Activated CD4-positive, alpha-beta T cell treated with anti-CD3 and anti-CD28 coated beads for 36 hours (primary cell): ENCODE data around the gene NUP93. TPM values are rescaled to one million over a fixed set of nuclear protein-coding genes. Genes with fewer than 3 reads are reported as not detected.

Experiments used
- ATAC-seq: fragments of 200-7000 bp; cut with Tn5 transposase; one replicate; pipeline ENCODE4 v1.10.0; 2021; ENCODE audit warnings: mild to moderate bottlenecking, moderate library complexity
- CTCF ChIA-PET: fragments of 350-600 bp; sonication (Branson Sonifier 250); formaldehyde crosslinking; loops from one replicate; lab custom pipeline; 2021; ENCODE audit warnings: antibody characterized with exemption; lab: Charles Lee
- POLR2A ChIA-PET: fragments of 350-600 bp; sonication (Branson Sonifier 250); formaldehyde crosslinking; loops from one replicate; lab custom pipeline; 2021; ENCODE audit warnings: antibody characterized with exemption, inconsistent platforms; lab: Charles Lee
- DNase-seq: peaks from one replicate; pipeline ENCODE4 v3.0.0-alpha.2; 2020
- H3K27ac Mint-ChIP-seq: one replicate; pipeline ENCODE4 v1.8.0; 2021; ENCODE audit warnings: mixed read lengths
- H3K27me3 Mint-ChIP-seq: one replicate; pipeline ENCODE4 v1.8.0; 2021; ENCODE audit warnings: mixed read lengths
- H3K36me3 Mint-ChIP-seq: one replicate; pipeline ENCODE4 v1.8.0; 2021; ENCODE audit warnings: low read depth, mixed read lengths
- H3K4me1 Mint-ChIP-seq: one replicate; pipeline ENCODE4 v1.8.0; 2021; ENCODE audit warnings: mixed read lengths
- H3K4me3 Mint-ChIP-seq: one replicate; pipeline ENCODE4 v1.8.0; 2021; ENCODE audit warnings: mild to moderate bottlenecking, moderate library complexity, mixed read lengths
- H3K9me3 Mint-ChIP-seq: one replicate; pipeline ENCODE4 v1.8.0; 2021; ENCODE audit warnings: low read depth, mixed read lengths
- intact Hi-C, 2 experiments: fragments of 100-400 bp; cut with DNase I in 1 of 2; cut with micrococcal nuclease in 1 of 2; formaldehyde crosslinking; loops; one replicate each; pipeline versions ENCODE4 v1.14.2 to v1.15.1; 2022 to 2024; cut with DNase I, micrococcal nuclease
- total RNA-seq, 2 experiments: library from RNA; stranded (reverse); gene quantifications; one replicate each; pipeline ENCODE4 v1.2.3, GENCODE V29; 2021

The NUP93 gene
- total RNA-seq, 2 experiments from 2014 or later: 131 to 154 TPM

GRCh38 chr16:56833243-56833970, 103.5 kb downstream of the NUP93 start:
- ATAC-seq (peak; percentile 36), DNase-seq (no peak)
- peaks cover 46% of the 10 kb centered on the region for H3K36me3 Mint-ChIP-seq
- H3K9me3 Mint-ChIP-seq: no peaks in the 10 kb centered on the region
- no peak overlapping the region for H3K4me3 Mint-ChIP-seq
- no peaks in the 10 kb centered on the region for H3K27me3 Mint-ChIP-seq
- POLR2A ChIA-PET: interaction anchor here (0.6 kb wide), 1 partner anchor 10 kb away, joined by 3 read pairs; no protein-coding TSS in a partner anchor
- peaks cover 9% of the 10 kb centered on the region for H3K4me1 Mint-ChIP-seq
- intact Hi-C loops: no loop called here
- CTCF ChIA-PET: interaction anchor here (1.0 to 1.2 kb wide), 2 partner anchors 13 to 15 kb away, joined by 3 to 5 read pairs; no protein-coding TSS in a partner anchor
- peak overlapping the region; percentile 67 for H3K27ac Mint-ChIP-seq

GRCh38 chr16:56835320-56835719, 105.4 kb downstream of the NUP93 start:
- CTCF ChIA-PET: interaction anchor here (1.4 kb wide), 1 partner anchor 32 kb away, joined by 3 read pairs; no protein-coding TSS in a partner anchor
- H3K27ac Mint-ChIP-seq: no peak overlapping the region

GRCh38 chr16:56836410-56837230, 106.7 kb downstream of the NUP93 start:
- Mint-ChIP-seq H3K36me3 (peaks cover 56% of the 10 kb centered on the region), H3K27ac (peak overlapping the region; percentile 3), H3K4me3 (no peak overlapping the region), H3K27me3 (no peaks in the 10 kb centered on the region), H3K4me1 (peaks cover 9% of the 10 kb centered on the region), H3K9me3 (no peaks in the 10 kb centered on the region)
- POLR2A ChIA-PET: no interaction called here
- intact Hi-C loops: no loop called here
- ATAC-seq (no peak), DNase-seq (no peak)
- CTCF ChIA-PET: interaction anchor here (0.6 to 1.3 kb wide), 4 partner anchors 10 to 421 kb away, joined by 3 read pairs; no protein-coding TSS in a partner anchor

More at GRCh38 chr16:56835320-56835719, 105.4 kb downstream of the NUP93 start:
- intact Hi-C loops: no loop called here
- Mint-ChIP-seq H3K4me1 (peaks cover 9% of the 10 kb centered on the region), H3K4me3 (no peak overlapping the region), H3K36me3 (peaks cover 49% of the 10 kb centered on the region), H3K9me3 (no peaks in the 10 kb centered on the region), H3K27me3 (no peaks in the 10 kb centered on the region)
- ATAC-seq: no peak
- DNase-seq: no peak
- POLR2A ChIA-PET: interaction anchor here (0.5 kb wide), 1 partner anchor 59 kb away, joined by 3 read pairs; no protein-coding TSS in a partner anchor

- Mint-ChIP-seq H3K27ac (no peak overlapping the region), H3K4me1 (no peaks in the 10 kb centered on the region), H3K36me3 (peaks cover 53% of the 10 kb centered on the region), H3K4me3 (no peak overlapping the region), H3K27me3 (no peaks in the 10 kb centered on the region), H3K9me3 (no peaks in the 10 kb centered on the region)
- DNase-seq: no peak
- CTCF ChIA-PET: interaction anchor here (0.8 to 1.6 kb wide), 5 partner anchors 12 to 266 kb away, joined by 3 to 8 read pairs (median 3); no protein-coding TSS in a partner anchor
- no peak for ATAC-seq
- intact Hi-C loops: no loop called here
- POLR2A ChIA-PET: no interaction called here
These were observed 108.9 kb downstream of the NUP93 start for GRCh38 chr16:56838622-56839337.

GRCh38 chr16:56841233-56841632, 111.3 kb downstream of the NUP93 start:
- intact Hi-C loops: loop anchor here in 1 of 2 experiments (10.0 kb wide), 1 partner anchor 266 kb away; no protein-coding TSS in a partner anchor
- no peak for ATAC-seq

DNA sequence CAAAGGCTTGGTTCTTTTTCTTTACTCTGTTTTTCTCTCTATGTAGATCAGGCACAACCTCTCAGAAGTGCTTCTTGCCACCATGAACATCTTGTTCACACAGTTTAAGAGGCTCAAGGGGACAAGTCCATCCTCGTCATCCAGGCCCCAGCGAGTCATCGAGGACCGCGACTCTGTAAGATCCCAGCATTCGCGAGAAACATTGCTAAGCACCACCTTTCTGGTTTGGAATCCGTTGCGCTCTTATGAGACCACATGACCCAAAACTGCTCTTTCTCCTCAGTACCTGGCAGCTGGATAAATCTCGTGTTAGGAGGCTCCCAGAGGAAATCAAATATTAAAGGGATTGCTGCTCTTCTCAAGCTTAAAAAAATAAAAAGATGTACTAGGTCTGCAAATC, 111.7 kb downstream of the NUP93 start:
- Mint-ChIP-seq H3K27ac (no peak overlapping the region), H3K27me3 (no peaks in the 10 kb centered on the region), H3K36me3 (peaks cover 49% of the 10 kb centered on the region), H3K9me3 (no peaks in the 10 kb centered on the region), H3K4me3 (no peak overlapping the region), H3K4me1 (peaks cover under 1% of the 10 kb centered on the region)
- CTCF ChIA-PET: interaction anchor here (0.7 to 1.0 kb wide), 3 partner anchors 9 to 25 kb away, joined by 3 read pairs; no protein-coding TSS in a partner anchor
- intact Hi-C loops: loop anchor here in 1 of 2 experiments (10.0 kb wide), 1 partner anchor 267 kb away; no protein-coding TSS in a partner anchor
- no peak for DNase-seq
- ATAC-seq: no peak
- POLR2A ChIA-PET: no interaction called here

More at GRCh38 chr16:56841233-56841632, 111.3 kb downstream of the NUP93 start:
- no peaks in the 10 kb centered on the region for H3K9me3 Mint-ChIP-seq
- H3K4me3 Mint-ChIP-seq: no peak overlapping the region
- DNase-seq: no peak
- H3K27me3 Mint-ChIP-seq: no peaks in the 10 kb centered on the region
- POLR2A ChIA-PET: no interaction called here
- no peak overlapping the region for H3K27ac Mint-ChIP-seq
- peaks cover 51% of the 10 kb centered on the region for H3K36me3 Mint-ChIP-seq
- CTCF ChIA-PET: interaction anchor here (0.7 to 1.0 kb wide), 3 partner anchors 9 to 26 kb away, joined by 3 read pairs; no protein-coding TSS in a partner anchor
- H3K4me1 Mint-ChIP-seq: no peaks in the 10 kb centered on the region

- intact Hi-C loops: loop anchor here in 1 of 2 experiments (10.0 kb wide), 1 partner anchor 267 kb away; no protein-coding TSS in a partner anchor
These were observed 112.2 kb downstream of the NUP93 start for GRCh38 chr16:56842133-56842532.

DNA sequence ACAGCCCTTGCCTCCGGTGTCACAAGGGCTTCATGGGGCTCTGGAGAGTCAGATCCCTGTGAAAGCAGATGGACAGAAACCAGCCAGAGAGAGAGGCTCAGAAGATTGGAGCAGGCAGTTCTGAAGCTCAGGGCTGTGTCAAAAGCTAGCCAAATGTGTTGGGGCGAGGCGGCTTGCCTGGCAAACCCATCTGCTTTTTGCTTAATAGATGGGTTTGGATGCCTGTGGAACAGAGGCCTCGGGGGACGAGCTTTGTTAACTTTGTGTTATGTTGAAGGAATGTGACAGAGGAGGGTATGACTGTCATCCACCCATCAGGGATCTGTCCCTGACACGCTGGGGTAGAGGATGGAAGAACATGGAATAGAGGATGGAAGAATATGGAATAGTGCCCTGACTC, 114.1 kb downstream of the NUP93 start:
- DNase-seq: no peak
- ATAC-seq: no peak
- no peak overlapping the region for H3K27ac Mint-ChIP-seq
- H3K36me3 Mint-ChIP-seq: peaks cover 43% of the 10 kb centered on the region
- CTCF ChIA-PET: interaction anchor here (1.0 to 1.5 kb wide), 2 partner anchors 23 to 342 kb away, joined by 3 to 4 read pairs; partner anchors contain the start of genes PSME3IP1 and RSPRY1
- no peaks in the 10 kb centered on the region for H3K27me3 Mint-ChIP-seq
- POLR2A ChIA-PET: no interaction called here
- peaks cover 20% of the 10 kb centered on the region for H3K4me1 Mint-ChIP-seq
- H3K9me3 Mint-ChIP-seq: no peaks in the 10 kb centered on the region
- H3K4me3 Mint-ChIP-seq: no peak overlapping the region
- intact Hi-C loops: loop anchor here in 1 of 2 experiments (10.0 kb wide), 1 partner anchor 269 kb away; no protein-coding TSS in a partner anchor

More at GRCh38 chr16:56842133-56842532, 112.2 kb downstream of the NUP93 start:
- ChIA-PET CTCF (interaction anchor here (0.7 to 1.0 kb wide), 3 partner anchors 8 to 25 kb away, joined by 3 read pairs; no protein-coding TSS in a partner anchor), POLR2A (no interaction called here)
- H3K36me3 Mint-ChIP-seq: peaks cover 46% of the 10 kb centered on the region
- no peaks in the 10 kb centered on the region for H3K27me3 Mint-ChIP-seq
- no peak overlapping the region for H3K27ac Mint-ChIP-seq
- DNase-seq (no peak), ATAC-seq (no peak)
- peaks cover 5% of the 10 kb centered on the region for H3K4me1 Mint-ChIP-seq
- H3K9me3 Mint-ChIP-seq: no peaks in the 10 kb centered on the region
- no peak overlapping the region for H3K4me3 Mint-ChIP-seq

DNA sequence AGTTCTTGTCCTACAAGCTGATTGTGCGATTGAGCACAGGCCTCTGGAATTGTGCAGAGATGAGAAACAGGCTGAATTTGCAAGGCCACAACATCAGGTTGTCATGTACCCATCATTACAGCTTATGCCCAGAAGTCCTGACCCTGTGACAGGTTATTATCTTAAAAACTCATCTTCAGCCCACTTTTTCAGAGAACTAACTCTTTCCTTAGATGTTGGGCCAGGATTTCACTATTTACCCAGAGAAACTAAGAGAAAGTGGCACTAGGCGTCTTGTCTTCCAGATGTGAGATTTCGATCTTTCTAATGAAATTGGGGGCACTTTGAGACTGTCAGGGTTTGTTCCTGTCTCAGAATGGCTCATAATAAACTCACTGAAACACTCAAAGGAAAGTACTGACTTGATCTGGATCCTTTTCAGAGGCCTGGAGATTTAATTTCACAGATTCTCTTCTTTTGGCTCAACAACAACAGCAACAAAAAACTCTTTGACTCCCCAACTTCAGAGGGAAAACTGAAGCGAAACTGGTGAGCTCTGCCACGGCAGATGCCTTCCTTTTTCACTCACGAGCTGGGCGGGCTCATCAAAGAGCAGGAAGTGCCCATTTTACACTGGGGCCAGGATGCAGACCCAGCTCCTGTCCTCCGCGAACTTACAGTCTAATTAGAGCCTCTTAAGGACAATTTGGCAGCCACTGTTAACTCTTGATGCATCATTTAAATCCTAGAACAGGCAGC, 117.4 kb downstream of the NUP93 start:
- Mint-ChIP-seq H3K27me3 (no peaks in the 10 kb centered on the region), H3K36me3 (peaks cover 26% of the 10 kb centered on the region), H3K4me1 (peaks cover 20% of the 10 kb centered on the region), H3K9me3 (no peaks in the 10 kb centered on the region), H3K27ac (peak overlapping the region; percentile 78), H3K4me3 (no peak overlapping the region)
- ATAC-seq: peak; percentile 78
- CTCF ChIA-PET: interaction anchor here (0.5 to 1.3 kb wide), 10 partner anchors 9 to 333 kb away, joined by 3 to 5 read pairs (median 3); partner anchors contain the start of gene SLC12A3
- peak; percentile 60 for DNase-seq
- POLR2A ChIA-PET: interaction anchor here (0.8 kb wide), 1 partner anchor 84 kb away, joined by 3 read pairs; no protein-coding TSS in a partner anchor
- intact Hi-C loops: loop anchor here in 1 of 2 experiments (10.0 kb wide), 1 partner anchor 273 kb away; no protein-coding TSS in a partner anchor
